ENCODE results near the gene CCDC77. TPM values are rescaled to one million over a fixed set of nuclear protein-coding genes. Genes with fewer than 3 reads are reported as not detected.
A peak's percentile ranks its signal among the peaks of the same experiment; 100 is the strongest.

The CCDC77 gene
- total RNA-seq, 3 donors from 2014 or later = 8.2 to 8.5 (median 8.4) TPM

DNA sequence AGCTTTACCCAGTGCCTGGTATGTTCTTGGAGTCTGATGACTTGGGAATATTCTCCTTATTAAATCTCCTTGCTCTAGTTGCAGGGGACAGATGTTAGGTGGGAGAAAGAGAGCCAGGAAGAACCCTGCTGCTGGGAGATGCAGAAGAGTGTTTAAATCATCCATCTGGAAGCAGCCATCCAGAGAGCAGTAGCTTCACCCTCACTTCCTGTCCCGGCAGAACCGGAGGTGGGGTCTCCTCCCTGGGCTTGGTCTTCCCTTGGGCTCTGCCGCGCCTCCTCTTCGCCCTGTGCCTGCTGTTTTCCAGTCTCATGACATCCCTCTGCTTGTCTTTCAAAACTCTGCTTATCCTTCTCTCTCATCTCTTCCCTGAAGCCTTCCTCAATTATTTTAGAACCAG, 73.8 kb downstream of the CCDC77 start:
- TF ChIP-seq, protein P1, sequence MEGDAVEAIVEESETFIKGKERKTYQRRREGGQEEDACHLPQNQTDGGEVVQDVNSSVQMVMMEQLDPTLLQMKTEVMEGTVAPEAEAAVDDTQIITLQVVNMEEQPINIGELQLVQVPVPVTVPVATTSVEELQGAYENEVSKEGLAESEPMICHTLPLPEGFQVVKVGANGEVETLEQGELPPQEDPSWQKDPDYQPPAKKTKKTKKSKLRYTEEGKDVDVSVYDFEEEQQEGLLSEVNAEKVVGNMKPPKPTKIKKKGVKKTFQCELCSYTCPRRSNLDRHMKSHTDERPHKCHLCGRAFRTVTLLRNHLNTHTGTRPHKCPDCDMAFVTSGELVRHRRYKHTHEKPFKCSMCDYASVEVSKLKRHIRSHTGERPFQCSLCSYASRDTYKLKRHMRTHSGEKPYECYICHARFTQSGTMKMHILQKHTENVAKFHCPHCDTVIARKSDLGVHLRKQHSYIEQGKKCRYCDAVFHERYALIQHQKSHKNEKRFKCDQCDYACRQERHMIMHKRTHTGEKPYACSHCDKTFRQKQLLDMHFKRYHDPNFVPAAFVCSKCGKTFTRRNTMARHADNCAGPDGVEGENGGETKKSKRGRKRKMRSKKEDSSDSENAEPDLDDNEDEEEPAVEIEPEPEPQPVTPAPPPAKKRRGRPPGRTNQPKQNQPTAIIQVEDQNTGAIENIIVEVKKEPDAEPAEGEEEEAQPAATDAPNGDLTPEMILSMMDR (IDR thresholded peaks at IDR 0.05) = no peak
- Histone ChIP-seq H3K4me3 (no peak overlapping the region), H3K9me3 (no peaks in the 10 kb centered on the region), H3K36me3 (ENCODE audit: low read depth) (no peaks in the 10 kb centered on the region), H3K4me1 (ENCODE audit: low read depth) (no peaks in the 10 kb centered on the region)
- intact Hi-C loops (cut with DNase I, micrococcal nuclease) = no loop called here
- ATAC-seq = no peak
- no peak for DNase-seq

DNA sequence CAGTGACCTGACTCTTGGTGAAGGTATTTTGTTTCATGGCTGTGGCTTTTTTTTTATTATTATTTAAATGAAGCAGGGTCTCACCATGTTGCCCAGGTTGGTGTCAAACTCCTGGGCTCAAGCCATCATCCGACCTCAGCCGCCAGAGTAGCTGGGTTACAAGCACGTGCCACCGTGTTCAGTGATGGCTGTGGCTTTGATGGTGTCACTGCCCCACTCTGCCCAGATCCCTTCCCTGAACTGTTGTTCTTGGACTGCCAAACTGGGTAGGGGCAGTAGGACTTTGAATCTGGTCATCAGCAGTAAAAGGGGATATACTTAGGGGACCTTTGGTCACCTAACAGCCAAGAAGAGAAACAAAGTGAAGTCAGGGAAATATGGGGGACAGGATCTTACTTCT, 77.7 kb downstream of the CCDC77 start:
- no peak for ATAC-seq
- H3K36me3 ChIP-seq (ENCODE audit: low read depth) = no peaks in the 10 kb centered on the region
- no peak for DNase-seq
- H3K4me3 ChIP-seq = no peak overlapping the region
- H3K4me1 ChIP-seq (ENCODE audit: low read depth) = no peaks in the 10 kb centered on the region
- TF ChIP-seq, protein P1 (IDR thresholded peaks at IDR 0.05) = no peak
- intact Hi-C loops (cut with DNase I, micrococcal nuclease) = no loop called here
- H3K9me3 ChIP-seq = no peaks in the 10 kb centered on the region

DNA sequence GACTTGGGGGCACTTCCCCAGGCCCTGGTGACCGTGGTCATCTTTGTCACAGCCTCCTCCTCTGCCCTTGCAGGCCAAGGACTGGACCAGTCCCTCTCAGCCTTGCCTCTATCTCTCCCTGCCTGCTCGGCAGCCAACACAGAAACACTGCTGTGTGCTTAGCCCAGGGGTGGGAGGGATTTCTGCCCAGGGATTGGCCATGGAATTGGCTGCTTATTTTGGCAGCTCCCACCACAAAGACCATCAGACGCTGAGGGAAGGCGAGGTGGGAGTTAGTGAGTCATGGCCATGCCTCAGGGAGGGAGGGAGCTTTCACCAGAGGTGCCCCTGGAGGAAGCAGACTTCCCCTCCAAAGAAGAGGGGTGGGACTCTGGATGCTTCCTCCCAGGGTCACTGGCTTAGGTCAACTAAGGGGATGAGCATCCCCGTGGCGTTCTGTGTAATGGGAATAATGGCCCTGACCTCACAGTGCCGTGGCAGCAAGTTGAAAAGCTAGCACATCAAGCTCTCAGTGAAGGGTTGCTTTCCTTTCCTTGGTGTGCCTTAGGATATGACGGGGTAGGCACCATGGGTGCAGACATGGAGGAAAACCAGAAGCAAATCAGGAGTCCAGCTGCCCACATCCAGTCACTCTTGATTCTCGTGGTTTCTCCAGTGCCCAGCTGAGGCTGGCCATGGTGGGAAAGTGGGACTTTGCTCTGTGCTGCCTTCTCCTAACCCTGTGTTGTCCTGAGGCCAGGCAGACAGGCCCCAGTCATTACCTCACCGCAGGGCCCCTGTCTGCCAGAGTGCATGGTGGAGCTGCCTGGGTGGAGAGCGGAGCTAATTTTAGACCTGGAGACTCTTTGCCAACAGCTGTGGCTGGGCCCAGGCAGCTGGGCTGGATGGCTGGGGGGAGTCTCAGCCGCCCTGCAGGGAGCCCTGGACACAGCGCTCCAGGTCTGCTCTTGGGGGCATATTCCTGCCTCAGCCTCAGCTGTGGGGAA, 79.7 kb downstream of the CCDC77 start:
- intact Hi-C loops (cut with DNase I, micrococcal nuclease) = no loop called here
- ATAC-seq (peak; percentile 36), DNase-seq (no peak)
- Histone ChIP-seq H3K36me3 (ENCODE audit: low read depth) (no peaks in the 10 kb centered on the region), H3K4me1 (ENCODE audit: low read depth) (no peaks in the 10 kb centered on the region), H3K9me3 (no peaks in the 10 kb centered on the region), H3K4me3 (no peak overlapping the region)
- TF ChIP-seq, protein P1 (IDR thresholded peaks at IDR 0.05) = no peak

DNA sequence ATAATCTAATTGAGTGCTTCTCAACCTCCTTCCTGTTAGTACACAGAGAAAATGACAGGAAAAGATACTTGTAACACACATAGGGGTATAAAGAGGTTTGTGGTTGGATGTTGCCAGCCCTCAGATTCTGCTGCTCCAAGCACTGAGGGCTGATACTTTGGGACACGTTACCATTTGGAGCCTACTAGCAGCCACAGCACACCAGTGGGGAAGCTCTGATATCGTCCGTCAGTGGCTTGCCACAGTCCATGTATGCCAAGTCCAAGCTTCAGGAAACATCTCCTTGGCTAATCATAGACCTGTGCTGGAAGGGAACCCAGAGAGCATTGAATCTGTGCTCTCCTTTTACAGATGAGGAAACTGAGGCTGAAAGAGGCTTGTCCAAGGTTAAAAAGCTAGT, 80.6 kb downstream of the CCDC77 start:
- H3K4me1 ChIP-seq (ENCODE audit: low read depth) = no peaks in the 10 kb centered on the region
- DNase-seq = no peak
- H3K36me3 ChIP-seq (ENCODE audit: low read depth) = no peaks in the 10 kb centered on the region
- TF ChIP-seq, protein P1 (IDR thresholded peaks at IDR 0.05) = no peak
- no peaks in the 10 kb centered on the region for H3K9me3 ChIP-seq
- ATAC-seq = no peak
- no peak overlapping the region for H3K4me3 ChIP-seq
- intact Hi-C loops (cut with DNase I, micrococcal nuclease) = no loop called here

DNA sequence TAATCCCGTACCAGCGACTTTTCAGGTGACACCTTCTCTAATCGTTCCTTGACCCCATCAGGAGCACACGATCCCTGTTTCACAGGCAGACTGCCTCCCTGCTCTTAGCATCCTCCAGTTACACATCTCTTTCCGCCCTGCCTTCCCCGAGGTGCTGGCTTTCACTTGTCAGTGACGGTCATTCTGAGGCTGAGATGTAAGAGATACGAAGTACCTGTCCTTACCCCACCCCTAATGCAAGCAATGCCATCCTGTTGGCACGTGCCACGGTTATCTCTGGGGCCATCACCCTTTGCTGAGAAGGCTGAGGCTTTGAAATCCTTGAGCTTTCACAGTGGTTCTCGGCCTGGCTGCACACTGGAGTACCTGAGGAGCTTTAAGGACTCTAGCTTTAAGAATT, 82.7 kb downstream of the CCDC77 start:
- no peak for ATAC-seq
- Histone ChIP-seq H3K36me3 (ENCODE audit: low read depth) (no peaks in the 10 kb centered on the region), H3K9me3 (no peaks in the 10 kb centered on the region), H3K4me1 (ENCODE audit: low read depth) (no peaks in the 10 kb centered on the region), H3K4me3 (no peak overlapping the region)
- TF ChIP-seq, protein P1 (IDR thresholded peaks at IDR 0.05) = no peak
- no peak for DNase-seq
- intact Hi-C loops (cut with DNase I, micrococcal nuclease) = no loop called here

All from mucosa of descending colon (tissue), 3 donors.